PC-3 (cell line): ENCODE results near the gene NCMAP. TPM values are rescaled to one million over a fixed set of nuclear protein-coding genes. Genes with fewer than 3 reads are reported as not detected.

Experiments used
- ATAC-seq: fragments of 200-7000 bp; cut with Tn5 transposase; 2 replicates; pipeline ENCODE4 v1.9.1; 2020; ENCODE audit warnings: mild to moderate bottlenecking, moderate library complexity
- BruUV-seq: library from RNA; stranded (reverse); fragments of 400-500 nt; replicated peaks from 2 replicates; lab custom pipeline; 2021; lab: Mats Ljungman, UMichigan
- CTCF ChIA-PET: fragments of 300-600 bp; sonication (Branson Sonifier 250); formaldehyde crosslinking; loops from one replicate; lab custom pipeline; 2022; ENCODE audit warnings: antibody characterized with exemption; lab: Charles Lee
- POLR2A ChIA-PET: fragments of 300-600 bp; sonication (Branson Sonifier 250); formaldehyde crosslinking; loops from one replicate; lab custom pipeline; 2022; ENCODE audit warnings: antibody characterized with exemption; ENCODE audit not compliant: unreplicated experiment; lab: Charles Lee
- DNase-seq: peaks from one replicate; pipeline ENCODE4 v3.0.0-alpha.2; 2015
- H2AFZ ChIP-seq: fragments of 300-600 bp; sonication (generic); 2 replicates; pipeline ENCODE4 v1.6.0; 2016; ENCODE audit warnings: antibody characterized with exemption, low read length
- H3F3A ChIP-seq: fragments of 300-600 bp; sonication (generic); one replicate; pipeline ENCODE4 v1.6.0; 2017; ENCODE audit warnings: antibody characterized with exemption, low read length, control low read depth, mild to moderate bottlenecking; ENCODE audit not compliant: unreplicated experiment
- H3K27ac ChIP-seq: fragments of 300-600 bp; sonication (generic); 2 replicates; pipeline ENCODE4 v1.5.1; 2016; ENCODE audit warnings: mild to moderate bottlenecking, low read length
- H3K27me3 ChIP-seq: fragments of 300-600 bp; sonication (generic); 2 replicates; pipeline ENCODE4 v1.6.1; 2016; ENCODE audit warnings: low read length, mixed read lengths
- H3K36me3 ChIP-seq: fragments of 300-600 bp; sonication (generic); 2 replicates; pipeline ENCODE4 v1.6.1; 2016; ENCODE audit warnings: low read depth, mixed run types, low read length, mixed read lengths
- H3K4me1 ChIP-seq: fragments of 300-600 bp; sonication (generic); 2 replicates; pipeline ENCODE4 v1.5.1; 2016; ENCODE audit warnings: low read length; ENCODE audit not compliant: insufficient read depth
- H3K4me2 ChIP-seq: fragments of 300-600 bp; sonication (generic); 2 replicates; pipeline ENCODE4 v1.6.0; 2016; ENCODE audit warnings: low read length
- H3K4me3 ChIP-seq: fragments of 300-600 bp; sonication (generic); 2 replicates; pipeline ENCODE4 v1.5.1; 2016; ENCODE audit warnings: mild to moderate bottlenecking, low read length, mixed read lengths
- H3K79me2 ChIP-seq: fragments of 300-600 bp; sonication (generic); 2 replicates; pipeline ENCODE4 v1.6.1; 2017; ENCODE audit warnings: low read length, mixed read lengths
- H3K9ac ChIP-seq: fragments of 300-600 bp; sonication (generic); 2 replicates; pipeline ENCODE4 v1.6.0; 2016; ENCODE audit warnings: mild to moderate bottlenecking, low read length
- H3K9me2 ChIP-seq: fragments of 300-600 bp; sonication (generic); replicated peaks from 2 replicates; pipeline ENCODE4 v1.6.1; 2016; ENCODE audit warnings: mixed run types, low read length, mixed read lengths
- H3K9me3 ChIP-seq: fragments of 300-600 bp; sonication (generic); 2 replicates; pipeline ENCODE4 v1.6.1; 2016; ENCODE audit warnings: low read length, mixed read lengths
- H4K20me1 ChIP-seq: fragments of 300-600 bp; sonication (generic); 2 replicates; pipeline ENCODE4 v1.6.1; 2016; ENCODE audit warnings: low read length, mixed read lengths
- CTCF ChIP-seq: fragments of 300-600 bp; sonication (generic); conservative IDR thresholded peaks from 2 replicates; pipeline ENCODE4 v1.5.1; 2017; ENCODE audit warnings: antibody characterized with exemption, low read depth, mild to moderate bottlenecking, low read length
- EZH2 ChIP-seq: fragments of 300-600 bp; sonication (generic); IDR thresholded peaks from one replicate; pipeline ENCODE4 v1.6.1; 2017; ENCODE audit warnings: antibody characterized with exemption, mild to moderate bottlenecking, low read length; ENCODE audit not compliant: unreplicated experiment
- EZH2phosphoT487 ChIP-seq: fragments of 300-600 bp; sonication (generic); IDR thresholded peaks from 2 replicates; pipeline ENCODE4 v1.6.1; 2018; ENCODE audit warnings: mild to moderate bottlenecking, antibody characterized with exemption, low read length, borderline replicate concordance
- intact Hi-C: fragments of 100-400 bp; cut with micrococcal nuclease; formaldehyde crosslinking; loops from 2 replicates; pipeline ENCODE4 v1.9.0; 2023
- total RNA-seq: library from RNA; depleted of rRNA; stranded (reverse); fragments of >200 nt; gene quantifications from 2 replicates; pipeline ENCODE4 v1.2.3, GENCODE V29; 2014; rRNA removed

NCMAP gene
- total RNA-seq, 1 experiment from 2014 or later = 1.8 TPM

- H3K36me3 ChIP-seq = peaks cover 89% of the 10 kb centered on the region
- DNase-seq (no peak), ATAC-seq (no peak)
- no peak overlapping the region for H3K4me3 ChIP-seq
- H3K27ac ChIP-seq = no peak overlapping the region
- no peaks in the 10 kb centered on the region for H3K9me3 ChIP-seq
- H3K4me1 ChIP-seq = no peaks in the 10 kb centered on the region
- no TSS peak for BruUV-seq
- H4K20me1 ChIP-seq = 0 out of 2 replicates have a peak, but pooled peaks cover 17% of the 10 kb centered on the region
- POLR2A ChIA-PET = no interaction called here
- peaks cover 4% of the 10 kb centered on the region for H3F3A ChIP-seq
- intact Hi-C loops = no loop called here
- CTCF ChIA-PET = no interaction called here
- H3K79me2 ChIP-seq = peaks cover 68% of the 10 kb centered on the region
- no peaks in the 10 kb centered on the region for H3K9me2 ChIP-seq
- no peak overlapping the region for H3K4me2 ChIP-seq
- H3K9ac ChIP-seq = no peak overlapping the region
- TF ChIP-seq EZH2 (no peak), EZH2phosphoT487 (no peak), CTCF (no peak)
- H3K27me3 ChIP-seq = no peaks in the 10 kb centered on the region
- H2AFZ ChIP-seq = no peak overlapping the region
These were observed 101.9 kb downstream of the NCMAP start for GRCh38 chr1:24657781-24658180.

Other genes with a start within 250 kb of the NCMAP start
- gene GRHL3, start 236.7 kb upstream of the NCMAP start, total RNA-seq = 3.5 and 7.8 TPM in 2 replicates
- 12.8 and 14.9 TPM in 2 replicates for gene STPG1, start 142.3 kb upstream of the NCMAP start, total RNA-seq
- gene NIPAL3, start 140.3 kb upstream of the NCMAP start, total RNA-seq = 35.2 and 43.7 TPM in 2 replicates
- gene RCAN3, start 53.3 kb upstream of the NCMAP start, total RNA-seq = 23.0 and 25.6 TPM in 2 replicates
- 30.7 and 51.3 TPM in 2 replicates for gene SRRM1, start 87.2 kb downstream of the NCMAP start, total RNA-seq
- 51.4 and 57.6 TPM in 2 replicates for gene CLIC4, start 189.4 kb downstream of the NCMAP start, total RNA-seq